ENCODE results near the gene MET. TPM values are rescaled to one million over a fixed set of nuclear protein-coding genes. Genes with fewer than 3 reads are reported as not detected.
A peak's percentile ranks its signal among the peaks of the same experiment; 100 is the strongest.

Gene MET
- total RNA-seq, 1 donor from 2014 or later: 55.4 TPM

DNA sequence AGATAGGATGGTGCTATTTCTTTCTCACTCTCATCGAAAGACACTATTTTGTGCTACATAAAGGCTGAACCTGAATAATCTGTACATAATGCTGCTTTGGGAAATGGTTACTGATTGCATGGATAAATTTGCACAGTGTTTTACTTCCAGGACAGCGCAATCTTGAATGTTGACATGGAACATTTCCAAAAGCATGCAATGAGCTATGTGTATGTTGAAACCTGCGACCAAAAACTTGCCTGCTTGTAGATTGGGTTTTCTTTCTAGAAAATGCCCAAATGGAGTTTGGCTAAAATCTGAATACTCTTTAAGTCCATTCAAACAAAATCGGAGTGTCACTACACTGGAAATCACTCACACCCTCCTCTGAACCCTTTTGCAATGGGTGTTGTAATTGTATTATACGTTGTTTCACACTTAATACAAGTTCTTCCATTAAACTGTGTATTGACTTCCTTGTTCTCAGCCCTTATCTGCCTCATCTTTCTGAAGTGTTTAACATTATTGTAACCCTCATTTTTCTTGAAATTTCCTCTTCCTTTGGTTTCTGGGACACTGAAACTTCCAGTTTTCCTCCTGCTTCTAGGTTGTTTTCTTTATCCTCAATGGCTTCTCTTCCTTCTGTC lies 116.7 kb downstream of the MET start:
- no peak for DNase-seq (ENCODE audit: extremely low spot score, unreplicated experiment)
- TF ChIP-seq CTCF (IDR thresholded peaks at IDR 0.05): no peak
- H3K9me3 Mint-ChIP-seq (ENCODE audit: unreplicated experiment): no peaks in the 10 kb centered on the region
- peaks cover 10% of the 10 kb centered on the region for H3K4me1 Mint-ChIP-seq (ENCODE audit: unreplicated experiment)
- H3K4me3 Mint-ChIP-seq (ENCODE audit: unreplicated experiment): no peak overlapping the region
- no peaks in the 10 kb centered on the region for H3K27me3 Mint-ChIP-seq (ENCODE audit: unreplicated experiment)
- no peak overlapping the region for H3K27ac Mint-ChIP-seq (ENCODE audit: unreplicated experiment)
- H3K36me3 Mint-ChIP-seq (ENCODE audit: unreplicated experiment): peaks cover 27% of the 10 kb centered on the region

GRCh38 chr7:116790025-116790424 lies 118.0 kb downstream of the MET start:
- no peak overlapping the region for H3K4me3 Mint-ChIP-seq (ENCODE audit: unreplicated experiment)
- H3K4me1 Mint-ChIP-seq (ENCODE audit: unreplicated experiment): peaks cover 10% of the 10 kb centered on the region
- no peaks in the 10 kb centered on the region for H3K9me3 Mint-ChIP-seq (ENCODE audit: unreplicated experiment)
- no peaks in the 10 kb centered on the region for H3K27me3 Mint-ChIP-seq (ENCODE audit: unreplicated experiment)
- DNase-seq (ENCODE audit: extremely low spot score, unreplicated experiment): no peak
- no peak for TF ChIP-seq CTCF (IDR thresholded peaks at IDR 0.05)
- H3K27ac Mint-ChIP-seq (ENCODE audit: unreplicated experiment): peak overlapping the region; percentile 69
- H3K36me3 Mint-ChIP-seq (ENCODE audit: unreplicated experiment): peaks cover 31% of the 10 kb centered on the region

DNA sequence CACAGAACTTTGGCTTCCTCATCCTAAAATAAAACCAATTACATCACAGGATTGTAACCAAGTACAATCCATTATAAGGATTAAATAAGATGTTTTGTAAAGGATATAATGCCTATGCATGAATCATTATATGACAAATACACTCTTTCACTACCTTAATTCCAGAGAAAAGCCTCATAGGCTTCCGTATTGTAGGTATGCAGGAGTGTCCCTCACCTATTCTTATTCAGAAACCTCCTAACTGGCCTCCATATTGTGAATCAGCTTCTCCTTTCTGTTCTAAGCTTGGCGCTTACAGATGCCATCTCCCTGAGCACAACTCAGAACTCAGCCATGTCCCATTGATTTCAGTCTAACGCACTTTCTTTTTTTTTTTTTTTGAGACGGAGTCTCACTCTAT lies 120.8 kb downstream of the MET start:
- DNase-seq (ENCODE audit: extremely low spot score, unreplicated experiment): no peak
- Mint-ChIP-seq H3K9me3 (ENCODE audit: unreplicated experiment) (no peaks in the 10 kb centered on the region), H3K27ac (ENCODE audit: unreplicated experiment) (no peak overlapping the region), H3K4me1 (ENCODE audit: unreplicated experiment) (peaks cover 14% of the 10 kb centered on the region), H3K4me3 (ENCODE audit: unreplicated experiment) (no peak overlapping the region), H3K36me3 (ENCODE audit: unreplicated experiment) (peaks cover 41% of the 10 kb centered on the region), H3K27me3 (ENCODE audit: unreplicated experiment) (no peaks in the 10 kb centered on the region)
- TF ChIP-seq CTCF (IDR thresholded peaks at IDR 0.05): no peak

DNA sequence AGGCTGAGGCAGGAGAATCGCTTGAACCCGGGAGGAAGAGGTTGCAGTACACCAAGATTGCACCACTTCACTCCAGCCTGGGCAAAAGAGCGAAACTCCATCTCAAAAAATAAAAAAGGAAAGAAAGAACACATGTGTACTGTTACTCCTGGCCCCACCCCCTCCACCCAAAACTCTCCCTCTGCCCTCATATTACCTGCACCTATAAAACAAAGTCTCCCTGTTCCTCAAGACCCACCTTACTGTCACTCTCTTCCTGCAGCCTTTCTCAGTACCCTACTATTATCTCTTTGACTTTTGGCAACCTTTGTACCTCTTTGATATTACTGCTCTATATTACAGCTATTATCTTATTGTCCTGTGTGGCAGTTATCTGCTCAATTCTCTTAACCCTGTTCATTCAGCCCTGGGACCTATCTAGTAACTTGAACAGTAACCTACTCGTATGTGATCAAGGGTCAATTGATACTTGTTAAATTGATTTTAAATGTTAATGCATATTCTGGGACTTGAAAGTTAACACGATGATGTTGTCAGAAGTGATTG lies 121.9 kb downstream of the MET start:
- Mint-ChIP-seq H3K4me3 (ENCODE audit: unreplicated experiment) (no peak overlapping the region), H3K27me3 (ENCODE audit: unreplicated experiment) (no peaks in the 10 kb centered on the region), H3K4me1 (ENCODE audit: unreplicated experiment) (peaks cover 16% of the 10 kb centered on the region), H3K9me3 (ENCODE audit: unreplicated experiment) (no peaks in the 10 kb centered on the region), H3K36me3 (ENCODE audit: unreplicated experiment) (peaks cover 39% of the 10 kb centered on the region), H3K27ac (ENCODE audit: unreplicated experiment) (no peak overlapping the region)
- DNase-seq (ENCODE audit: extremely low spot score, unreplicated experiment): no peak
- no peak for TF ChIP-seq CTCF (IDR thresholded peaks at IDR 0.05)

GRCh38 chr7:116796471-116796870 lies 124.5 kb downstream of the MET start:
- H3K27ac Mint-ChIP-seq (ENCODE audit: unreplicated experiment): no peak overlapping the region
- no peak for DNase-seq (ENCODE audit: extremely low spot score, unreplicated experiment)
- TF ChIP-seq CTCF (IDR thresholded peaks at IDR 0.05): no peak
- no peak overlapping the region for H3K4me3 Mint-ChIP-seq (ENCODE audit: unreplicated experiment)
- no peaks in the 10 kb centered on the region for H3K9me3 Mint-ChIP-seq (ENCODE audit: unreplicated experiment)
- peaks cover 22% of the 10 kb centered on the region for H3K36me3 Mint-ChIP-seq (ENCODE audit: unreplicated experiment)
- H3K4me1 Mint-ChIP-seq (ENCODE audit: unreplicated experiment): peaks cover 20% of the 10 kb centered on the region
- no peaks in the 10 kb centered on the region for H3K27me3 Mint-ChIP-seq (ENCODE audit: unreplicated experiment)

Measured in osteocyte (in vitro differentiated cells).